HG03558 (cell line): ENCODE measurements around the gene PSKH1.

ENCODE experiments used
- ATAC-seq: cut with Tn5 transposase; IDR thresholded peaks from one replicate; pipeline ENCODE4 v1.9.1; 2021; ENCODE audit warnings: moderate number of reproducible peaks; ENCODE audit not compliant: unreplicated experiment; ENCODE audit errors: extremely low read depth

The PSKH1 gene

DNA sequence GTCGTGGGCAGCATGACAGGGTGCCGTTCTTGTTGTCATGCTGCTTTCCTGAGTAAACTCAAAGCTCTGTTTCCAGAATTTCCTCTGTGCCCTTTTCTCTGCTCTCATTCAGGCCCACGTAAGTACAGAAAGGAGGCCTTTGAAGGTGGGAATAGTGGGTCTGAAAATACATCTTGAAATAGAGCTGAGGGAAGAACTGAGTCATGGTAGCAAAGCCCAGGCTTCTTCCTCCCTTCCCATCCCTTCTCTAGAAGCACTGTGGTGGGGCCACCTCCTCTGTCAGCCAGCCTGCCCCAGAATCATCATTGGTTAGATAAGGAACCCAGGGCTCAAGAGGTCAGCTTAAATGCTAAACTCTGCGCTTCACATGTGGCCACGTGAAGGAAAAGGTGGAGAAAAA is 29.2 kb downstream of the PSKH1 start:
- no peak for ATAC-seq

DNA sequence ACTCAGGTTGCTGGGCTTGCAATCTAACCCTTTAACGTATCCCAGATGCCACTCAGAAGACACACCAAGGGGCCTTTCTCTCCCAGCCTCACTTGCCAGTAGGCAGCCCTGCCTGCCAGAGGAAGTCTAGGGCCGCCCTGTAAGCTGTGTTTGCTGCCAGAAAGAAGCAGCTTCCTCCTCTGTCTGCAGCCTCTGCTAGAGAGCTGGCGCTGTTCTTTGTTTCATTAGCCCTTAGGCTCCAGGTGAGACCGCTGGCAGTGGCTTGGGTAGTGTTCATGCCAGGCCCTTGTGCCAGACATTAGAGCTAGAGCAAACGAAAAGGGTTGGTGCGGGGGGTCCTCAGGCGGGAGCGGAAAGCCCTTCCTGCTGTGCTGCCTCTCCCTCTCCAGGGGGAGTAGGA is 29.7 kb downstream of the PSKH1 start:
- no peak for ATAC-seq

DNA sequence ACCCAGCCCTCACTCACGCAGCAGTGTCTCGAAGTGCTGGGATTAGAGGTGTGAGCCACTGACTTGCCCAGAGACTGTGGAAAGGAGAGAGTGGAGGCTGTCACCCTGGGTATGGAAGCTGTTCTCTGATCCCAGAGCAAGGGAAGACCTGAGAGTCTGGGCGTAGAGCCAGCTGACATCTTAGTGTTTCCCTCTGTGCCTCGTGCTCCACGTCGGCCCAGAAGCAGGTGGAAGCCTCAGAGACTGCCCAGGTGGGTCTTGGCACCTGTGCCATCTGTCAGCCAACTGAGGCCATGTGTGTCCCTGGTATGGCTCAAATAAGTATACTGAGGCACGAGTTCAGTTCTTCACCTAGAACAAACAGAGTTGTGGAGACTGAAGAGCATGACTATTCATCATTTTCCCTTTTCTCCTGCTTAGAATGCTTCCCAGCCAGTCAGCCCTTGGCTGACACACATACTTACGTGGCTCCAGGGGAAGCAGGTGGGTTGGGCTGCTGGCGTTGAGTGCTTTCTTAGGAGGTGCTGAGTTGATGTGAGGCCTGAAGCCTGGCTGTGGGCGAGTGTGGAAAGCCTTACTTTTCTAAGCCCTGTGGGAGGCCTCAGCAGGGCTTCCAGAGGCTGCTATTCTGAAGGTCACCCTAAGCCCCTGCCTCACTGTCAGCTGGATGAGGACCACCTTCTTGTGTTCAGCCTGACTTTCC is 30.5 kb downstream of the PSKH1 start:
- no peak for ATAC-seq

DNA sequence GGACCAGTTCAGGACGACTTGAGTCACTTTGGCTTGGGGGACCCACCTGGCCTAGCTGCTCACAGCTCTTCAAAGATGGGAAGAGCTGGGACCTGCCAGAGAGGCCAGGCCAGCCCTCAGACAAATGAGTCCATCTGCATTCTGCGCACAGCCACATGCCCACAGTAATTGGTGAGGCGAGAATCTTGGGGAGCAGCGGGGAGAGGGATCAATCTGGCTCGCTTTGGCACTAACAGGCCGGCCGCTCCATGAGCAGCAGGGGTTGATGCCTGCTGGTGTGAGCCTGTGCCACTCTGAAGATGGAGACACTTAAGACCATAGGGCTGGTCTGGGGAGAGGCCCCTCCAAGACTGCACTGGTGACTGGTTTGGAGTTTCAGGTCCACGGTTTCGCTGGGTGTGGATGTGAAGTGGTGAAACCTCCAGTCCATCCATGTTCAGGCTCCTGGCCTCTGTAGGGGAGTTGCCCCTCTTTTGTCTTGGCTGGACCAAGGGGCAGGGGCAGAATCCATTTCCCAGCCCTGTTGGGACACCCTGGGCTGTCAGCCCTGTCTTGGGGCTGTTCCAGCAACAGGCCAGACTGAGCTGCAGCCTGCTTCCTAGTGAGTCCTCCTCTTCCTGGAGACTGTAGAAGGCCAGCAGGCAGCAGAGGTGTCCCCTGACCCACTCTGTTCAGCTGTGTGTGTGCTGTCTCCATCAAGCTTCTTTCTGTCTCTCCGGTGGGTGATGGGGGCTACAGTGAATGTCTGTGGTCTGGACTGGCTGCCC is 31.3 kb downstream of the PSKH1 start:
- no peak for ATAC-seq

DNA sequence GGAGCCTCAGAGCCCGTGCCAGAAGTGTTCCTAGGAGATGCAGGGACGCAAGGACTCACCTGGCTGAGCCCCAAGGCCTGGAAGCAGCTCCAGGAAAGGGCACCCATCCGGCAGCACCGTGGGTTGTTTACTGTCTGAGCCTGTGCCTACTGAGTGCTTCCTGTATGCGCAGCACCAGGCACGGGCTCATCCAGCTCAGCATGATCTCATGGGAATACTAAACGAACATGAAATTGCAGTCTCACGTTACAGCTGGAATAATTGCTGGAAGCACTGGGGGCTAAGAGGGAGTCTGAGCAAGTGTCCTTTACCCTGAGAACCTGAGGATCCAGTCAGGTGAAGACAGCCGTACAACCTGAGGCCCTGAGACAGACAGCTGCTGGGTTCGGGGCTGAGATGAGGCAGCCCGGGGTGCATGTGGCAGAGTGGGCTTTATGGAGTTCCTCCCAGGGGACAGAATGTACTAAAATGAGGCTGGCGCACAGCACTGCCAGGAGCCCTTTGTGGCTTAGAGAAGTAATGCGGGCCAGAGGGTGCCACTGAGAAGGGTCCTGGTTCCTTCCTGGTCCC is 33.2 kb downstream of the PSKH1 start:
- no peak for ATAC-seq

DNA sequence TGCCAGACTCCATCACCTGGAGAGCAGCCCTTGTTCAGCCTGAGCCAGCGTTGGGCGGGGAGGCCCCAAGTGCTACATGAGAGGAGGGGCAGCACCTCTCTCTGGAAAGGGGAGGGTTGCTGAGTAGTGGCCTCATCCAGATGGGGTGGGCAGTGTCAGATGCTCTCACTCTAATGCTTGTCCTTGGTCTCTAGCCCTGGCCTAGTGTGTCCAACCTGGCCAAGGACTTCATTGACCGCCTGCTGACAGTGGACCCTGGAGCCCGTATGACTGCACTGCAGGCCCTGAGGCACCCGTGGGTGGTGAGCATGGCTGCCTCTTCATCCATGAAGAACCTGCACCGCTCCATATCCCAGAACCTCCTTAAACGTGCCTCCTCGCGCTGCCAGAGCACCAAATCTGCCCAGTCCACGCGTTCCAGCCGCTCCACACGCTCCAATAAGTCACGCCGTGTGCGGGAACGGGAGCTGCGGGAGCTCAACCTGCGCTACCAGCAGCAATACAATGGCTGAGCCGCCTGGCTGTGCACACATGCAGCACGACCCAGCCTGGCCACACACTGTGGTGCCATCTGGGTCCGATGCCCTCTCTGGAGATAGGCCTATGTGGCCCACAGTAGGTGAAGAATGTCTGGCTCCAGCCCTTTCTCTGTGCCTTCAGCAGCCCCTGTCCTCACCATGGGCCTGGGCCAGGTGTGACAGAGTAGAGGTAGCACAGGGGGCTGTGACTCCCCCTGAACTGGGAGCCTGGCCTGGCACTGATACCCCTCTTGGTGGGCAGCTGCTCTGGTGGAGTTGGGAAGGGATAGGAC is 34.3 kb downstream of the PSKH1 start:
- ATAC-seq: no peak

DNA sequence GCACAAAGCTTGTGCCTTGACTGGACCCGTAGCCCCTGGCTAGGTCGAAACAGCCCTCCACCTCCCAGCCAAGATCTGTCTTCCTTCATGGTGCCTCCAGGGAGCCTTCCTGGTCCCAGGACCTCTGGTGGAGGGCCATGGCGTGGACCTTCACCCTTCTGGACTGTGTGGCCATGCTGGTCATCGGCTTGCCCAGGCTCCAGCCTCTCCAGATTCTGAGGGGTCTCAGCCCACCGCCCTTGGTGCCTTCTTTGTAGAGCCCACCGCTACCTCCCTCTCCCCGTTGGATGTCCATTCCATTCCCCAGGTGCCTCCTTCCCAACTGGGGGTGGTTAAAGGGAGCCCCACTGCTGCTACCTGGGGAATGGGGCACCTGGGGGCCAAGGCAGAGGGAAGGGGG is 35.1 kb downstream of the PSKH1 start:
- ATAC-seq: no peak

DNA sequence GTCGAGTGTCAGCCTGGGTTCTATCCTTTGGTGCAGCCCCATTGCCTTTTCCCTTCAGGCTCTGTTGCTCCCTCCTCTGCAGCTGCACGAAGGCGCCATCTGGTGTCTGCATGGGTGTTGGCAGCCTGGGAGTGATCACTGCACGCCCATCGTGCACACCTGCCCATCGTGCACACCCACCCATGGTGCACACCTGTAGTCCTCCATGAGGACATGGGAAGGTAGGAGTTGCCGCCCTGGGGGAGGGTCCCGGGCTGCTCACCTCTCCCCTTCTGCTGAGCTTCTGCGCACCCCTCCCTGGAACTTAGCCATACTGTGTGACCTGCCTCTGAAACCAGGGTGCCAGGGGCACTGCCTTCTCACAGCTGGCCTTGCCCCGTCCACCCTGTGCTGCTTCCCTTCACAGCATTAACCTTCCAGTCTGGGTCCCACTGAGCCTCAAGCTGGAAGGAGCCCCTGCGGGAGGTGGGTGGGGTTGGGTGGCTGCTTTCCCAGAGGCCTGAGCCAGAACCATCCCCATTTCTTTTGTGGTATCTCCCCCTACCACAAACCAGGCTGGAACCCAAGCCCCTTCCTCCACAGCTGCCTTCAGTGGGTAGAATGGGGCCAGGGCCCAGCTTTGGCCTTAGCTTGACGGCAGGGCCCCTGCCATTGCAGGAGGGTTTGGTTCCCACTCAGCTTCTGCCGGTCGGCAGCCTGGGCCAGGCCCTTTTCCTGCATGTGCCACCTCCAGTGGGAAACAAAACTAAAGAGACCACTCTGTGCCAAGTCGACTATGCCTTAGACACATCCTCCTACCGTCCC is 35.7 kb downstream of the PSKH1 start:
- ATAC-seq: no peak

DNA sequence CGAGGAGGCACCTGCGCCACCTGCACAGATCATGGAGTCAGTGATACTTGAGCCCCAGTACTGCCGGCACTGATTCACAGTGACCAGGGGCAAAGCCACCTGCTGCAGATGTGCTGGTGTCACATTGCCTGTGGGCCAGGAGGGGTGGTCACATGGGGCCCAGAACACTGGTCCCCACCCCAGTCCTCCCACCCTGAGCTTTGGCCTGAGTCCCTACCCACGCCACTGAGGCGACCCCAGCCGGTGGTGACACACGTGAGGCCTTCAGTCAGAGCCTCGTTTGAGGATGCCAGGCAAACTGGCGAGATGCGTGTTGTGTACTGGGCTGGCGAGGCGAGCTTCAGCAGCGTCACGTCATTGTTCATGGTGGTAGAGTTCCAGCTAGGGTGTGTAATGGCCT is 37.1 kb downstream of the PSKH1 start:
- no peak for ATAC-seq

DNA sequence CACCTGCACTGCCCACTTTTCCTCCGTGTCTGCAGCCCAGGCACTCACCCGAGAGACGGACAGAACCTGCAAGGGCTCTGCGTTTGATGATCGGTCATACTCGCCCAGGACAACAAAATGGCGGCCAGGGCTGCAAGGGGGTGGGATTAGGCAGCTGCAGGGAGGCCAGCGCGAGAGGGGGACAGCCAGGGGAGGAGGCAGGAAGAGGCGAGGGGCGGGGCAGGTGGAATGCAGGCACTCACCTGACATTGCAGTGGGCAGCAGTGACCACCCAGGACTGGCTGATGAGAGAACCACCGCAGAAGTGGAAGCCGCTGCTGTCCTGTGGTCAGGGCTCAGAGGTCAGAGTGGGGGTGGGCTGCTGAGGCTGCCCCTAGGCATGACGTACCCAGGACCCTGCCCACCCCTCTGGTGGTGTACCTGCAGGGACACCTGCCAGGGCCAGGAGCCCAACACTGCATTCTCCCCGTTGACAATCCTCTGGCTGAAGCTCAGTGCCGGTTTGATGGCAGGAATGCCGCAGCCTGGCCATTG is 37.7 kb downstream of the PSKH1 start:
- ATAC-seq: no peak

DNA sequence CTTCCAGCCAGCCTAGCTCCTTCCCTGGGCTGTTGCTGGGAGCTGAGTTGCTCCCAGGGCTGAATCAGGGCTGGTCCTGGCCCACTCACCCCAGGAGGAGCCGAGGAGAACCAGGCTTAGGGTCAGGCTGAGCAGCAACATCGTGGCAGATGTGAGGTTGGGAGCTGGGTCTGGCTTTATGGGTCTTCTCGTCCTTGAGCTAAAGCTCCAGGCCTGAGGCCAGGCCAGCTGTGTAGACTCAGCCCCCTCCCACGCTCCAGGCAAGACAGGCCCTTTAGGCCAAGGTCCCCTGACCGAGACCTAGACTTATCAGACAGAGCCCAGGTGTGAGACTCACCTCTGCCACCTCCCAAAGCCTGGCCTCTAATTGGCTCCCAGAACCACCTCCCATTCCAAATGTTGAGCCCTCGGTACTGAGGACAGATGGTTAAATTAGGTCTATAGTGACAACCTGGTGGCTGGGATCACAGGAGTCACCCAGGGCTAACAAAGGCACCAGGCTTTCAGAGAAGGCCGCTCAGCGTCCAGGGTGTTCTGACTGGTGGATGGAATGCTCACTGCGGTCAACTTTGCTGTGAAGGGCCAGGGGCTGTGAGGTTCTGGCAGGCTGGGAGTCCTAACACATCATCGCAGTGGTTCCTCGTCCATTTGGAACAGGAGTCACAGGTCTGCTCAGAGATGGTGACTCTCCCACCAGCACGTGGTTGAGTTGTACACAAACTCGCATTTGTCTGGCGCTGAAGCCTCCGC is 38.8 kb downstream of the PSKH1 start, which contains the start of gene CTRL:
TSS of gene CTRL (minus strand) at position 151 of the 750 bp plus-strand sequence. CDS start at position 141, 10 bp downstream.
- ATAC-seq: no peak

DNA sequence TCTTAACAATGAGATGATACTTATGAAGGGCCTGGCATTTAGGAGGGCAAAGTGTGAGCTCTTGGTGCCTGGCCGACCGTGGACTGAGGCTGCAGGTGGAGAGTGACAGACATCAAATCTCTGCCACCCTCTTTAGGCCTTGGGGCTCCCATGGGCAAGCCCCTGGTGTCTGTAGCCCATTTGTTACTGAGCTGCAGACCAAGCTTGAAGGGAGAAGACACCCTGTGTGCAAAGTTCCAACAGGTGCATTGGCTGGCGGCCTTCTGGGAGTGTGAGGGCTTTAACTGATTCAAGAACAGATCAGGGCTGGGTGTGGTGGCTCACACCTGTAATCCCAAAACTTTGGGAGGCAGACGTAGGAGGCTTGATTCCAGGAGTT is 39.4 kb downstream of the PSKH1 start:
- ATAC-seq: no peak

DNA sequence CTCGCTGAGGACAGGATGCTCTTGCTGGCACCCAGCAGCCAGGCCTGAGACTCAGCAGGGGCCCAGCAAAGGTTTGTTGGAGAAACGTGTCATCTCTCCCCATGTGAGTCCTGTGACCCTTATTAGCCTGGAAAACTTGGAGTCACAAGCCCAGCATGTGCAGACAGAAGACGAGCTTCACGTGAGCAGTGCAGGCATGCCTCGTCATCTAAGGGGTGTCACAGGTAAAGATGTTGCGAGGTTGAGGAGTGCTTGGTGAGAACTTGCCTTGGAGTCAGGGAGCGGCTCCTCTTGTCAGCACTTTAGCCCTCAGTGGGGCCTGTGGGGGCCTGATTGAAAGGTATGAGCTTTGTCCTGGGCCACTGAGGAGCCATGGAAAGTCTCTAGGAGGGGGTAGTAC is 40.8 kb downstream of the PSKH1 start:
- ATAC-seq: no peak

DNA sequence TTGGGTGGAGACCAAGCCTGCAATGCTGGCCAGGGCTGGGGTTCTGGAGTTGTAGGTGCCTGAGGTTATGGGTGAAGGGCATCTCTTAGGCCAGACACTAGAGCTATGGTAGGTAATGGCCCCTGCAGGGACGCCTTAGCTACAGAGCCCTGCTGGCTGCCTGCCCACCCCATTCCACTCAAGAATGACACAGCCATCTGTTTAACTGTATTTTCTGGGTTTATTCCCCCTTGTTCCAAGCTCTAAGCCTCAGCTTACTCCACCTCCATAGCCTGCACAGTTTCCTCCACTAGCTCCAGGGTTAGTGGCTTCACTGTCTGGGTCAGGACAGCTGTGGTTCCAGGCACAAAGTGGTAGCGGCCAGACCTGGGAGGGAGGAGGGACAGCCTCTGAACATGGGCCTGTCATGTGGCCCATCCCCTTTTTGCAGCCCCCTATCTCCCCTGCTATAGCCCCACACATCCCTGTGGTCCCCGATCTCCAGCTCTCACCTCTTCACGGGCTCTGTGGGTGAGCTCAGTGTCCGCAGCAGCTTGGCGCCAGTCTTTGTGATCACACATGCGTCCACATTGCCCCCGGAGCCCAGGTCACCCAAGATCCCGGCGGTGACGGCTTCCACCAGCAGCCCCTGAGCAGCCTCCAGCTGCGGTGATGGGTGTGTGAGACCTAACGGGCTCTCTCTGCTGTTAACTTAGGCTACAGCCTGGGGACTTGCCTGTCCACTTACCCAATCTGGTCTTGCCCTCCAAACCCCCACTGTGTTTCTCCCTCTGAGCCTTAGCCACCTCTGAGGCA is 41.4 kb downstream of the PSKH1 start:
- ATAC-seq: no peak

DNA sequence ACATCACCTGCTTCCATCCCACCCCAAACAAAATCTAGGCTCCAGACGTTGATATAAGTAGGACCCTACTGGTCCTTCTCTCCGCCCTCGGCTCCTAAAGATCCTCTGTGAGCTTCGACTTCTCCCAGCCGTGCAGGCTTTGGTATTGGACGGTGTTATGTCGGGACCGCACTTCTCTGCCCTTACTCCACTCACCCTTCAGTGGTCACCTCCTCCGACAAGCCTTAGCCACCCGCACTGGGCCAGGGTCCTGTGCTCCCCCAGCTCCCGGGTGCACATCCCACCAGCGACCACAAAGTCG is 42.0 kb downstream of the PSKH1 start:
- no peak for ATAC-seq

DNA sequence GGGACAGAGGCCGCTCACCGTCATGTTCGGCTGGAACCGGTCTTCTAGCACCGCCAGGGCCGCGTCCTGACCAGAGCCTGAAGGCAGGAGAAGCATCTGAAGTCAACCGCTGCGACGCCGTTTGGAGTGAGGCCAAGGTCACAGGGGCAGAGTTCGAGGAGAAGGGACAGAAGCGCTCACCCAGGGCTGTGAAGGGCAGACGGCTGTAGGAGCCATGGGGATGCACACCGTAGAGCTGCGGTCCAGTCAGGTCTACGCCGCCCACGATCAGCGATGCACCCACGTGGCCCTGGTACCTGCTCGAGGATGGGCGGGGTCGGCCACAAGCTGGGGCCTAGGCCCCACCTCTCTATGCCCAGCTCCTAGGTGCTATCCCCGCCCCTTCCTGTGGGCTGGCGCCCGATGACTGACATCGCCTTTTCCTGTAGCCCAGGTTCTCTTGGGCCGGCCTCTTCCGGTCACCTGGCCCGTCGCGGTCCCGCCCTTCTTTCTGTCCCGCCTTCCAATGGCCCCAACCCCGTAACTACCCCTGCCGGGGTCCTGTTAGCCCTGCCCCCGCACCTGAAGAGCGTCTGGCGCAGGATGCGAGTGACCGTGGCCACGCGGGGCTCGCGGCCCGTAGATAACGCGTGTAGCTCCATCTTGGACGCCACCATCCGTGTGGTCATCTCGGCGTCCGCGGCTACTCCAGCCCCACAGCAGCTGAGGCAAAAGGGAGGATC is 42.5 kb downstream of the PSKH1 start:
- peak; percentile 51 for ATAC-seq

DNA sequence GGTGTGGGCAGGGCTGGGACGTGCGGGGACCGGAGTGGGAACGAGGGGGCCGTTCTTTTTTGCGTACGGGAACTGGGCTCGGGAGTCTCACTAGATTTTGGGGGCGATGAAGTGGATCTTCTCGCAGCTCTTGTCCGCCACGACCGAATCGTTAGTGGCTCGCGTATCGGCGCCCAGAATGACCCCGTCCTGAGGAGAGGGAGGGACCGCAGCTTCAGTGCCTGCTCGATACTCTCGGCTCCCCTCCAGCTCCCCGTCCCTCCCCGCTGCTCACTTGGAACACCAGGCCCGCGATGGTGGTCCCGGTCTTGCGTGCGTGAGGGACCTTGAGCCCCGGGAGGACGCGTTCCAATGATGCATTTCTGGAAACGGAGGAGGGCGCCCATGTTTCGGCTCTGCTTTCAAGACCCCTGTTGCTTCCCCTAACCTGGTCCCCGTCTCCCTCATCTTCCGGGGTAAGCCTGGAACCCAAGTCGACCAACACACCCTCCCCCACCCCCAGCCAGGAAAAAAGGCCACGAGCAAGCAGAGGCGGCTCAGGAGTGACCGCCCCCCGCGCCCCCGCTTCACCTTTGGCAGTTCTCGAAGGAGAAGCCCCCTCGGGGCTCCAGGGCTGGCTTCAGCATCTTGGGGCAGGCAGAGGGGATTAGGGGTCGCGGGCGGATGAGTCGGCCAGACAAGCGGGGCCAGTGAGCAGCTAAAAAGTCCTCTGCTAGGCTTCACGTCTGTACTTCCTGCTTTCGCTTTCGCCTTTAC is 43.2 kb downstream of the PSKH1 start, which contains the start of gene PSMB10:
TSS of gene PSMB10 (minus strand) at position 727 of the 756 bp plus-strand sequence. CDS start at position 626, 101 bp downstream.
- ATAC-seq: no peak
